GM18868 (cell line): ENCODE results near the gene REEP1.
A peak's percentile ranks its signal among the peaks of the same experiment; 100 is the strongest.
"Not testable (repeated sequence)": the region's sequence is repeated elsewhere in the genome, so short reads cannot be mapped to it uniquely, and the experiment has no call there.

ENCODE experiments used
- ATAC-seq: cut with Tn5 transposase; IDR thresholded peaks from one replicate; pipeline ENCODE4 v1.9.1; 2021; ENCODE audit warnings: mild to moderate bottlenecking, moderate library complexity; ENCODE audit not compliant: unreplicated experiment

REEP1 gene

DNA sequence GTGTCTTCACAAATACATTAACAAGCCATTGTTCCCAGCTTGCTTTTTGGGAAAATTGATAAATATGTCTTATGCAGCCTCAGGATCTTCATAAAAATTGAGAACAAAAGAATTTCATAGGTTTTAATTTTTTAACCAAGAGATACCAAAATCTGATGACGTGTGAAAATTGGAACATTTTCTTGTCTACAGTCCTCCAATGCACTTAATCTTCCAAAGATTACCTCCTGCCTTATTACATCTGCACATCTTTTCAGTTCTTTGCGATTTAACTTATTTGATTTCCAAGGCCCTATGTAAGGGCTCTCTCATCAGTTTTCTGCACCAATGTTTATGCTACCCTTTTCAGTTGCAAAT lies 135.1 kb downstream of the REEP1 start:
- ATAC-seq, result no peak

DNA sequence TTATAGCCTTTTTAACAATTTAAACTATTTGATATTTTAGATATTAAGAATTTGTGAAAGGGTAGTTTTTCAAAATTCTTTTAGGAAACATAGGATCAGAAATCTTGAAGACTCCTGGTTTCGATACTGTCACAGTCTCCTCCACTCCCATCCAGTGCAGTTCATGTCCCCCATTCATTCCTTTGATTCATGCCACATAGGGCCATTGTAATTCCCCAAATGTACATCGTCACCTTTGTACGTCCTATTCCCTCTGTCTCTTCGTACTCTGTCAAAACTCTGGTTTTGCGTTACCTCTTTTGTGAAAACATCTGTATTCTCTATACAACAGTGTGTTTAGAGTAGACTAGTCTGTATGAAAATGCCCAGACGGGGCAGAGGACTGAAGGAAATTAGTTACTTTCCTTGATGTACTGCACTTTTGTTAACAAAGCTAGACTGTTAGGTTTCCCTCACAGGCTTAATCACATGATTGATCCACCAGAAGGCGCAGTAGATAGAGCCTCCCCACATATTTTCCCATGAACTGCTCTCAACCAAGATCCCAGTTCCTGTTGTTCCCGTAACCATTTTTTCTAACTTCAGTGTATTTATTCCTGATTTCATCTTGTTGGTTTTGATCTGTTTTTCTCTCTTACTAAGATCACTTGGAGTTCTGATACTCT lies 135.6 kb downstream of the REEP1 start:
- ATAC-seq, result no peak

DNA sequence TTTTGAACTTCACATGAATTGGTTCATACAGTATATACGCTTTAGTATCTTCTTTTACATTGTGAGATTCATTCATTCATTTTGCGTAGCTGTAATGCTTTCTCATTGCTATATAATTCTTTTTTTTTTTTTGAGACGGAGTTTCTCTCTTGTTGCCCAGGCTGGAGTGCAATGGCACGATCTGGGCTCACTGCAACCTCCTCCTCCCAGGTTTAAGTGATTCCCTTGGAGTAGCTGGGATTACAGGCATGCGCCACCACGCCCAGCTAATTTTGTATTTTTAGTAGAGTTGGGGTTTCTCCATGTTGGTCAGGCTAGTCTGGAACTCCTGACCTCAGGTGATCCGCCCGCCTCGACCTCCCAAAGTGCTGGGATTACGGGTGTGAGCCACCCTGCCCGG lies 136.9 kb downstream of the REEP1 start:
- ATAC-seq, result not testable (repeated sequence)

- no peak for ATAC-seq
These were observed 137.6 kb downstream of the REEP1 start for GRCh38 chr2:86199834-86200177.

- no peak for ATAC-seq
These were observed 141.5 kb downstream of the REEP1 start for GRCh38 chr2:86195808-86196387.

- ATAC-seq, result peak; percentile 89
These were observed 142.2 kb downstream of the REEP1 start, which contains the start of gene IMMT for GRCh38 chr2:86195055-86195807. TSS of gene IMMT (minus strand) at chr2:86195462. CDS start at chr2:86195382, 80 bp downstream.

GRCh38 chr2:86194751-86195054 lies 142.7 kb downstream of the REEP1 start:
- ATAC-seq, result no peak

- no peak for ATAC-seq
These were observed 143.4 kb downstream of the REEP1 start for GRCh38 chr2:86193901-86194567.

- ATAC-seq, result no peak
These were observed 147.5 kb downstream of the REEP1 start for GRCh38 chr2:86189782-86190416.

DNA sequence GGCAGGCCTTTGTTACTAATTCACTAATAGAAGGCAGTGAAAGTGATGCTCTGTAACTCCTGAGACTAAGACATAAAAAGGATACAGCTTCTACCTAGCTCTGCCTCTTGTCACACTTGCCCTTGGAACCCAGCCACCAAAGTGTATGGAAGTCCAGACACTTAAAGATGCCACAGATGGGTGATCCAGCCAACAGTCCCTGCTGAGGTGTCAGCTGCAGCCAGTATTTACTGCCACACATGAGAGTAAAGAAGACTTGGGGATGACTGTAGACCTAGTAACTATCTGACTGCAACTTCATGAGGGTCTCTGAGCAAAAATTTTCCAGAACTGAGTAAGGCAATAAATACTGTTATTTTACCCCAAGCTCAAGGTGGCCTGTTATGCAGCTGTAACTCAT lies 151.0 kb downstream of the REEP1 start:
- no peak for ATAC-seq

DNA sequence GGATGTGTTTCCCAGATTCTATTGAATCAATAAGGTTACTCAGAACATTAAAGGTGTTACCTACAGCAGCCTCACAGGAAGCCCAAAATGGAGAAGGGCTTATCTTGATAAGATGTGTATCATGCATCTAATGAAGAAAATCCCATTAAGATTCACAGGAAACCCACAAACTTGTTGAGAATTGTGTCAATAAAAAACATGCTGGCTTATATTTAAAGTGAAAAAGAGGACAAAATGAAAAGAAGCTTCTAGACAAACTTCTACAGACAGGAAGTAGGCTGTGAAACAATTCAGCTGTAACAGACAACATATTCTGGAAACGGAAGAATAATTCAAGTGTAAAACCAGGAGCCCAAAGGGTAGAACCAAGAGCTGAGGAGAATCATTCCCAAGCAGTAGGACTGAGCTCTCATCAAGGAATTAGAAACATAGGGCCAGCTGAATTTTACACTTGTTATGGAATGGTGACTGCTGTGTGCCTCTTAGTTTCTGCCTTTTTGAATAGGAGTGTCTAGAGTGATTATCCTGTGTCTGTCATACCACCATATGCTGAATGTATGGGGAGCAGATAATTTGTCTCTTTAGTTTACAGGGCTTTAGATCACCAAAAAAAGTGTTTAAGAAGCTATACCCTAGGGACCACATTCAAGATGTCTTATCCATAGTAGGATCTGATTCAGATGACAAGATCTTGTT lies 151.8 kb downstream of the REEP1 start:
- no peak for ATAC-seq

DNA sequence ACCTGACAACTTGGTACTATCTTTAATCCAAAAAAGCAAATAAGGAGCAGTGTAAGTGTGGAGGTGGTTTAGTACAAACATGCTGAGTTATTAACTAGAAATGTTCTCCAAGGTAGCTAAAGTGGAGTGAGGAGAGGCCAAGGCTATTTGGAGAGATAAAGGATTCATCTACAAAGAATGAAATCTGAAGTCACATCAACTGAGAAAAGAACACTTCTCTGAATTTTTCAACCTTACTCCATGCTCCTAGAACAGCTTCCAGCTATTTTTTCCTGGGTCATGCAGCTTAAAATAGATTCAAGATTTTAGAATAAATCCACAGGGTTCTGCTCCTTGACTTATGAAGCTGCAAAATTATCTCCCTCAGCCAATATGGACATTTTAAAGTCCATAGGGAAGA lies 160.8 kb downstream of the REEP1 start:
- ATAC-seq, result no peak

- ATAC-seq, result no peak
These were observed 161.6 kb downstream of the REEP1 start for GRCh38 chr2:86175828-86176227.

DNA sequence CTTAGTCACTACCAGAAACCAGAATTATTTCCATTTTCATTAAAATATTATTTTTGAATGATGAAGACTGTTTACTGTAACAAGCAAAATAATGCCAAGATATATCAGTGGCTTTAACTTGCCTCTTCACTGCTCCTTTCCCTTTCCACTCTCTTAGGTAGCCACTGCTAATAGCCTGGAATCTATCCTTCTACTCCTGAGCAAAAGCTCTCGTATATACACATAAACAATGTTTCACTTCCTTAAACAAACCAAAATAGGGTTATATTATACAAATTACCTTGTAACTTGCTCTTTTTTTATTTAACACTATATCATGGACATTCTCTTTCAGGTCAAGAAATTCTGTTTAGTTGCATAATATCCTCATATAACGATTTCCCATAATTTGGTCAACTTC lies 163.0 kb downstream of the REEP1 start:
- ATAC-seq, result no peak

- ATAC-seq, result no peak
These were observed 164.8 kb downstream of the REEP1 start for GRCh38 chr2:86172610-86173009.

GRCh38 chr2:86171295-86171694 lies 166.1 kb downstream of the REEP1 start:
- no peak for ATAC-seq

DNA sequence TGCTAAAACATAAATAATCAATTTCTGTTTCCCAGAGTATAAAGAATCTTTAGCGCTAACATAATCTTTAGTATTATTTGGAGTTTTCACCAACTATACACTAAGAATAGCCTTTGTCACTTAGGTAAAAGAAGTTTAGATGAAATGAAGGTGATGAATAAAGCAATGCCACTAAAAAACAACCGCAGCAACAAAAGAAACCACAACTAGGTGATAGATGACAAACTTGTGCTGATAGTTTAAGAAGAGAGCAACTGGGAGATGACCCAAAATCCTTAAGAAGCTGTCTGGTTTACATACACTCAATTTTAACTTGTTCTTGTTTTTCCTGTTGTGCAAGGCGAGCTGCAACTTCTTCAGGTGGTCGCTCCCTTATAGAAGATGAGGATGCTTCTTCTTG lies 167.0 kb downstream of the REEP1 start:
- no peak for ATAC-seq
